Adrenal gland (tissue), 12 donors: Measurements from ENCODE around the gene SPRY1. TPM values are rescaled to one million over a fixed set of nuclear protein-coding genes. Genes with fewer than 3 reads are reported as not detected.

ENCODE experiments used
- DNase-seq, 7 donors: peaks; one replicate each; pipeline ENCODE4 v3.0.0-alpha.2; 2019 to 2020
- H3K27ac ChIP-seq, 5 donors: fragments of 200-600 bp; sonication (generic) in 4 of 5; 1 replicate in 3 of 5; 2 replicates in 2 of 5; pipeline versions ENCODE4 v1.5.1 to v1.8.0; 2016 to 2020; ENCODE audit warnings: mild to moderate bottlenecking in 1 of 5
- H3K27me3 ChIP-seq: fragments of 200-600 bp; 2 replicates; pipeline ENCODE4 v1.8.0; 2021
- H3K36me3 ChIP-seq, 2 donors: fragments of 200-600 bp; replicated peaks in 1 of 2; 1 replicate in 1 of 2; 2 replicates in 1 of 2; pipeline versions ENCODE4 v1.5.1 to v1.8.0; 2018 to 2022
- H3K4me1 ChIP-seq, 2 donors: fragments of 200-600 bp; replicated peaks in 1 of 2; 1 replicate in 1 of 2; 2 replicates in 1 of 2; pipeline versions ENCODE4 v1.5.1 to v1.8.0; 2018 to 2021
- H3K4me3 ChIP-seq, 4 donors: fragments of 200-600 bp; sonication (generic) in 3 of 4; one replicate each; pipeline ENCODE4 v1.5.1; 2016 to 2018
- H3K9me3 ChIP-seq, 3 donors: fragments of 200-600 bp; sonication (generic) in 1 of 3; replicated peaks in 1 of 3; 1 replicate in 2 of 3; 2 replicates in 1 of 3; pipeline versions ENCODE4 v1.5.1 to v1.8.0; 2016 to 2021
- CTCF ChIP-seq, 6 experiments: fragments of 450-650 bp in 4 of 6; fragments of 200-600 bp in 2 of 6; sonication (generic) in 1 of 6; IDR thresholded peaks; 1 replicate in 5 of 6; 2 replicates in 1 of 6; pipeline versions ENCODE4 v1.5.1 to v1.8.0; 2016 to 2021; ENCODE audit warnings: antibody characterized with exemption in 6 of 6, mild to moderate bottlenecking in 2 of 6, moderate library complexity in 1 of 6
- POLR2A ChIP-seq, 2 donors: fragments of 450-650 bp; IDR thresholded peaks; one replicate each; pipeline ENCODE4 v1.6.1; 2017; ENCODE audit warnings: antibody characterized with exemption in 2 of 2, mild to moderate bottlenecking in 2 of 2, moderate library complexity in 1 of 2
- WGBS, 4 donors: extraction: QIAGEN DNeasy Blood & Tissue Kit in 2 of 4; methylation state at CpG; one replicate each; pipeline versions ENCODE4 v1.1.5 to v1.1.7; 2013 to 2017; 5-methylcytosine and 5-hydroxymethylcytosine counted together
- intact Hi-C, 2 donors: fragments of 100-400 bp; cut with DNase I; formaldehyde crosslinking; loops; one replicate each; pipeline versions ENCODE4 v1.14.1 to v1.15.0; 2022 to 2023
- polyA plus RNA-seq, 3 donors: library from polyadenylated mRNA; stranded (reverse); fragments of 200-250 nt in 2 of 3; fragments of 350-450 nt in 1 of 3; fragmentation: Illumina TruSeq in 1 of 3; extraction: RNeasy Lipid Tissue Mini Kit (QIAGEN cat#74804) in 1 of 3; gene quantifications; one replicate each; pipeline ENCODE4 v1.2.3, GENCODE V29; 2013 to 2014
- total RNA-seq, 9 donors: library from RNA; depleted of rRNA in 4 of 9; stranded (reverse); fragments of >200 nt in 4 of 9; fragments of 120-200 nt in 1 of 9; fragmentation: NEBNext Ultra II Directional in 1 of 9; extraction: Animal tissue kit (Norgen Biotek cat#: 25700) in 1 of 9; gene quantifications; one replicate each; pipeline versions ENCODE4 v1.1.0 to v1.2.4, GENCODE V29; 2013 to 2023
- donor health status: healthy with polysubstance abuse.
- donor health status: Bipolar disorder and iron deficiency.
- donor health status: DM: yes; HTN: yes; CAD: no.
- donor health status: DM: no; HTN: no; CAD: no.
- donor health status: DM: no; HTN: no; CAD: no.
- donor health status: DM: yes; HTN: yes; CAD: no.

The SPRY1 gene
- total and polyA plus RNA-seq, 12 donors: 12.6 to 95.6 (median 57.4) TPM

- no peak for DNase-seq
Measured at GRCh38 chr4:123378794-123379193, 17.8 kb upstream of the SPRY1 start.

GRCh38 chr4:123379392-123379791 lies 17.2 kb upstream of the SPRY1 start:
- intact Hi-C loops: no loop called here
- Histone ChIP-seq H3K27me3 (no peaks in the 10 kb centered on the region), H3K4me3 (no peak overlapping the region), H3K9me3 (no peaks in the 10 kb centered on the region), H3K36me3 (no peaks in the 10 kb centered on the region), H3K27ac (no peak overlapping the region), H3K4me1 (no peaks in the 10 kb centered on the region)
- 54 to 75% (median 67%) methylated on average over 1 of the region's 1 CpG for WGBS, 4 donors
- TF ChIP-seq POLR2A (IDR thresholded peaks at IDR 0.05) (no peak), CTCF (IDR thresholded peaks at IDR 0.05) (no peak)
- DNase-seq: no peak

More at GRCh38 chr4:123378794-123379193, 17.8 kb upstream of the SPRY1 start:
- WGBS, 4 donors: 79 to 91% (median 87%) methylated on average over 1 of the region's 1 CpG
- no peaks in the 10 kb centered on the region for H3K27me3 ChIP-seq
- H3K36me3 ChIP-seq: no peaks in the 10 kb centered on the region
- H3K27ac ChIP-seq: no peak overlapping the region
- no peaks in the 10 kb centered on the region for H3K9me3 ChIP-seq
- H3K4me3 ChIP-seq: no peak overlapping the region
- no peak for TF ChIP-seq POLR2A (IDR thresholded peaks at IDR 0.05)
- no peak for TF ChIP-seq CTCF (IDR thresholded peaks at IDR 0.05)
- H3K4me1 ChIP-seq: no peaks in the 10 kb centered on the region
- intact Hi-C loops: no loop called here

DNA sequence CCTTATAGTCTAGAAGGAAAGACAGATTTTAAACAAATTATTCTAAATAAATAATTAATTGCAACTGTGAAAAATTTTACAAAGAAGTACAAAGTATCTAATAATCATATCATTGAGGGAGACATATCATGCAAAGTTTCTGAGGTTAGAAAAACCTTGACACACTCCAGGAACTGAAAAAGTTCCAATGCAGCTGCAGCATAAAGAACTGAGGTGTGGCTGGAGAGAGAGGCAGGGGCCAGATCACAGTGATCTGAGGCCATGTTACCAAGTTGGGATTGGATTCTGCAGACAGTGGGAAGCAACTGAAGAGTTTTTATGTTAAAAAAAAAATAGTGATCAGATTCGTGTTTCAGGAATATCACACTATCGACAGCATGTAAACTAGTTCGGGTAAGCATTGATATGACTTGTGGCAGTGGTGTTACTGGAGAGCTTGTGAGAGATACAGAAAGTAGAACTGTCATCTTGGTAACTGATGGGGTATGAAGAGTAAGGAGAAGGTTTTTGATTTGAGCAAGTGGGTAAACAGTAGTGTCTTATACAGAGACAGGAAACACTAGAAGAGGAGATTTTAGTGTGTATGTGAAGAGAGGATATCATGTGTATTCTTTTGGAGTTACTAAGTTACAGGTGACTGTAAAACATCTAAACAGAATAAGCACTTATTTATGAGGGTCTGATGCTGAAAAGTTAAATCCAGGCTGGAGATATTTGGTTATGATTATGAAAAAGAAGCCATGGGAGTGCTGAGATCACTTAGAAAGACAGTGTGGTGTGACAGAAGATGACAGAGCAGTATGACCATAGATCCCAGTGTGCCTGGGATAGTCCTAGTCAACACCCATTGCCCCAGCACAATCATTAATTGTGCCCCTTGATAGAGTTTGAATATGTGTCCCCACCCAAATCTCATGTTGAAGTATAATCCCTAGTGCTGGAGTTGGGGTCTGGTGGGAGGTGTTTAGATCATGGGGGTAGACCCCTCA lies 15.6 kb upstream of the SPRY1 start:
- Histone ChIP-seq H3K9me3 (no peaks in the 10 kb centered on the region), H3K27ac (no peak overlapping the region), H3K4me3 (no peak overlapping the region), H3K36me3 (no peaks in the 10 kb centered on the region), H3K4me1 (no peaks in the 10 kb centered on the region), H3K27me3 (no peaks in the 10 kb centered on the region)
- TF ChIP-seq CTCF (IDR thresholded peaks at IDR 0.05) (no peak), POLR2A (IDR thresholded peaks at IDR 0.05) (no peak)
- no peak for DNase-seq
- intact Hi-C loops: no loop called here
- WGBS, 4 donors: 84 to 91% (median 88%) methylated on average over 3 of the region's 3 CpGs

- Histone ChIP-seq H3K27ac (no peak overlapping the region), H3K27me3 (no peaks in the 10 kb centered on the region), H3K36me3 (no peaks in the 10 kb centered on the region), H3K4me1 (no peaks in the 10 kb centered on the region), H3K4me3 (no peak overlapping the region), H3K9me3 (no peaks in the 10 kb centered on the region)
- TF ChIP-seq CTCF (IDR thresholded peaks at IDR 0.05) (no peak), POLR2A (IDR thresholded peaks at IDR 0.05) (no peak)
- no peak for DNase-seq
- intact Hi-C loops: no loop called here
- 80 to 91% (median 83%) methylated on average over 5 of the region's 5 CpGs for WGBS, 4 donors
Measured at GRCh38 chr4:123381996-123382395, 14.6 kb upstream of the SPRY1 start.
